ENCODE data around the gene TMEM235.

TMEM235 gene

DNA sequence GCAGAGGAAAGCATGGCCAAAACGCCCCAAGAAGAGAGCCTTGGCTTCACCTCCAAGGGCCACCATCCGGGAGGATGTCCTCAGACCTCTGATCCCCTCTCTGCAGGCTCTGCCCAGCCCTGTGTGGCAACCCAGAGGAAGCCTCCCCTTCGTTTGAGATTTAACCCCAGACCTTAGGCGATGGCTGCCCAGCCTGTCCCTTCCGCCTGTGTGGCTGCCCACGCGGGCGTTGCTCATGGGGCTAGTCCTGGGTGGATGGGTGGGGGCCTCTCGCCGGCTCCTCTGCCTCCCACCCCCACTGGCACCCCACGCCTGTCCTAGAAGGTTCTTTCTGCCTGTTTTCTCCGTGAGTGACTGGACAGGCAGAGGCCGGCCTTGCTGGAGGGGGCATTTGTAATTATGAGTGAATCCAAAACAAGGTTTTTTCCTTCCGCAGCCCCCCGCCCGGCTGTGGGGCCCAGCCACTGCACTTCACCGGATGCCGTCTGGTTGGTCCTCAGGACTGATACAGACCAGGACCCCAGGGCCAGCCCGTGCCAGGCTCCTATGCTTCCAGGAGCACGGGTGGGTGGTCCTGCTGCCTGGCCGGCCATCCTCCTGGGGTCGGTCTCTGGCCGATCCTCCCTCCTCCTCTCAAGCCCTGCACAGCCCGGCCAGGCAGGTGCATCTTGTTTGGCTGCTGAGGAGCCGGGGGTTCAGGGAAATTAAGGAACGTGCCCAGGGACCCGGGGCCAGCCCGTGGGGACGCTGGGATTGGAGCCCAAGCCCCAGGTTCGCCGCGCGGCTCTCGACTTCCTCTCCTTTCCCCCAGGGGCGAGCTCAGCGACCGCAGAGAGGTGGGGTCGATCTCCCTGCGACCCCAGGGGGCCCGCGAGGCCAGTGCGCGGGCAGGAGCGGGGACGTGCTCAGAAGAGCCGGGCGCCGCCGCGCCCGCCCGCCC is at the start of gene TMEM235:
Gene TMEM235 (plus strand): TSS at position 636 of the 940 bp plus-strand sequence. CDS start 393 bp downstream, outside the sequence.
- DNase-seq = no peak

DNA sequence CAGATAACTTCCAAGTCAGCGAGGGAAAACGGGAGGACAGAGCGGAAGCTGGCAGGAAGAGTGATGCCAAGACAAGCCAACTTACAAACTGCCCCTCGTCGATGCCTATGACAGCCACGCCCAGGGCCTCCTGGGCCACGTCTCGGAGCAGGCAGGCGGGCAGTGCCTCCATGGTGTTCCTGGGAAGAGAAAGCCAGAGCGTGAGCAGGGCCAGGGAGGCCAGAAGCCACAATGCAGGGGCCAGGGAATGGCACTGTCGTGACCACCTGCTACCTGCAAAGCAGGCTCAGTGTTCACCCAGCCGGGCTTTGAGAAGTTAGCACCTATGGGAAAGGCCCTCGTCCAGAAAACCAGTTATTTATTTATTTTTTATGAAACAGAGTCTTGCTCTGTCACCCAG is 48.9 kb upstream of the TMEM235 start:
- no peak for DNase-seq

DNA sequence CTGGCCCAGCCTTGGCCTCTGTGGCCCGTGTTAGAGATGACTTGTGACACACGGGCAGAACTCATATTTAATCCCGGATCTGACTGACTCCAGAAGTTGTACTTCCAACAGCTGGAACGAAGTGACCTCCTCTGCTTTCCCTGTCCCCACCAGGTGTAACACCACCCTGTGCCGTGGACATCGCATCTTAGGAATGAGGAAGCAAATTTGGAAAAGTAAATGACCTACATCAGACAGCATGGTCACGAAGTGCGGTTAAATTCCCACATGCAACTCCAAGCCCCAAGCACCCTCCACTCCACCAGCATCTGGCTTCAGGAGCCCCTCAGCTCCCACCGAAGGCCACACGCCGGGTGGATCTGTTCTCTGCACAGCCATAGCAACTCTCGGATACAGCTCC is 47.5 kb upstream of the TMEM235 start:
- DNase-seq = no peak

DNA sequence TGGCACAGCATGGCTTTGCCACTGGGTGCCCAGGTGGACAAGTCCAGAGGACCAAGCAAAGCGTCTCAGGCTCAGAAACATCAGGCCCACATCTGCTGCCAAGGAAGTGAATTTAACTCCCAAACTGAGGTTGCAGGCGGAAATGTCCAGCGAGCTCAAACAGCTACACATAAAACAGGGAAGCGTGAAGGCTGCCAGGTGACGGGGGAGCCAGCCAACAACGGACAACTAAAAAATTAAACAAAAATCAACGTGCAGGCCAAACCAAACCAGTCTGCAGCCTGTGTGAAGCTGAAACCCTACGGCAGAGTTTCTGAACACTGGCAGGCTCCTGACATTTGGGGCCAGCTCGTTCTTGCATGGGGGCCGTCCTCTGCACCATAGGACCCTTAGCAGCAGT is 47.1 kb upstream of the TMEM235 start:
- DNase-seq = no peak

DNA sequence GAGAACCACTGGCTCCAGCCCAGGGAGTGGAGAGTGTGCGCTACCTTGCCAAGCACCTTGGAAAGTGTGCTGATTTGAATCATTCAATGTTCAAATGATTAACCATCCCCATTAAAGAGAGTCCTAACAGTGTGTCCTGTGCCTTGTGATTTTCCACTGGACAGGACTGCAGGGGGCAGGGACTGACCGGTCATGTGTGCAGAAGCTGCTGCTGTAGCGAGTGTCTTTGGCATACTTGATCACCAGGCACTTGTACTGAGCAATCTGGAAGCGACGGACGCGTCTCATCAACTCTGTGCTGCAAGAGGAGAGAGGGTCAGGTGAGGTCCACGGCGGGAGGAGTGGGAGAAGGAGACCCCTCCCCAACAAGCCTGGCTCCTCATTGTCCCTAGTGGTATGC is 46.6 kb upstream of the TMEM235 start:
- DNase-seq = no peak

DNA sequence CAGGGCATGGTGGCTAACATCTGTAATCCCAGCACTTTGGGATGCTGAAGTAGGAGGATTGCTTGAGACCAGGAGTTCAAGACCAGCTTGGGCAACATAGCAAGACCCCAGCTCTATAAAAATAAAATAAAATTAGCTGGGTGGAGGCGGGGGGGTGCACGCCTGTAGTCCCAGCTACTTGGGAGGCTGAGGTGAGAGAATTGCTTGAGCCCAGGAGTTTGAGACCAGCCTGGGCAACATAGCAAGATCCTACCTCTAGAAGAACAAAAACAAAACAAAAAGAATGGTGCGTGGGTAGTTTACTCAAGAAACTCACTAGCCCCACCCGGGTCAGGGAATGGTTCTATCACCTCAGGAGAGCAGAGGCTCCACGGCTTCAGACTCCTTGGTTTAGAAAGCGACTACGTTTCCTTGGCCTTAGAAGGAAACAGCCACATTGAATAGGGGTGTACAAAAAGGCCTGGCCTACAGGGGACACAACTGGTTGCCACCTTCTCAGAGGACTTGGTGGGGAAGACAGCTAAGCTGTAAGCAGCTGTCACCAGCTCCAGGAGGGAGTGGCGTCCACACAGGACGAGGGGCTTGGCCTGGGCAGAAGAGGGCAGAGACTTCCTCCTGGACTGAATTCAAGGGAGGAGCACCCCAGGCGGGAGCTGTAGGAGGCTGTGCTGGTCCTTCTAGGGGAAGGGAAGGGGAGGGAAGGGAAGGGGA is 45.3 kb upstream of the TMEM235 start:
- DNase-seq = peak; percentile 34

DNA sequence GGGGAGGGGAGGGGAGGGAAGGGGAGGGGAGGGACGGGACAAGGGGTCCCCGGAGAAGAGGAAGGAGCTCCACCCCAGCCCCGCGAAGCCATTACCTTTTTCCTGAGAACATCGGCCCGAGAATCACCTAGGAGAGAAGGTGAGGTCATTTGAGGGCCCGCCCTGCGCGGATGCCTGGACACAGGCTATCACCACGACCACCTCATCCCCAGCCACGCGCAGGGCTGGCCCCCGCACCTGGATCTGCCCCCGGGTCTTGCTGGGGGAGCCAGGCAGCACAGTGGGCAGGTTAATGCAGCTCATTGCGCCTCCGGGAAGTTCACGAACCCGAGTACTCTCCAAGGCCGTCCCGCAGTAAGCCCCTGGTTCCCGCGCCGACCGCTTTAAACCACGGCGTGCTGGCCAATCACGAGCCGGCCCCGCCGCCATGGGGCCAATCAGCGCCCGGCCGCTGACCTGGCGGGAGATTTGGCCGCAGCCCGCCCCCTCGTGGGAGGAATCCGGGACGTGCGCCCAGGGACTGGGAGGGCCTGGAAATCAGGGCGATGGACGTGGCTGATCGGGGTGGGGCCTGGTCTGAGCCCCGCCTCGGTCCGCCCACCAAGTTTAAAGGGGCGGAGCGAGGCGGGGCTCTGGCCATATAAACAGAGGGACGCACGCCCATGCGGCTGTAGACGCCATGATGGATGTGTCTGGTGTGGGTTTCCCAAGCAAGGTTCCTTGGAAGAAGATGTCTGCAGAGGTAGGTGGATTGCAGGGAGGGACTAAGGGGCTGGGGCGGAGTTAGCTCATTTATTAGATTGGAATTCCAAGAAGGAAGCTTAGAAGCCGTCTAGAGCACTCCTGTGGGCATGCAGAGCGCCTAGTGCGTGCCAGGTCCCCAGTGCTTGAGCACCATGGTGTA is 44.5 kb upstream of the TMEM235 start, which contains the start of the genes AFMID and TK1:
Gene AFMID (plus strand): TSS at position 671 of the 904 bp plus-strand sequence. CDS start 9 bp downstream, at position 680.
Gene TK1 (minus strand): TSS at position 361 of the 904 bp plus-strand sequence. CDS start 58 bp downstream, at position 303.
- DNase-seq = peak; percentile 97

DNA sequence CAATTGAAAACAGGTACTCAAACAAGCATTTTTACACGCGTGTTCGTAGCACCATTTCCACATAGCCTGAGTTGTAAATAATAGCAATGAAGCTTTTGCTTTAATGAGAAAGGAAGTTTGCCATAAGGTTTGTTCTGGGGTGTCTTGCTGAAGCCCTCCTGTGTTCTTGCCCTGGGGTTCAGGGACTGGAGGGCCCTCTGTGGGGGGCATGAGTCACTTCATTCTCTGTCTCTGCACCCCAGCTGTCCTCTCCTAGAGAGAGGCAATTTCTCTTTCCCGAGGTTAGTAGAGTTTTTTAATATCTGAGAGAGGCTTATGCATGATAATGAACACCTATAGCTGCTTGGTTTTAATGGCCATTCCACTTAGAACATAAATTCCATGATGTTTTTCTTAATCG is 34.7 kb upstream of the TMEM235 start:
- DNase-seq = peak; percentile 29

DNA sequence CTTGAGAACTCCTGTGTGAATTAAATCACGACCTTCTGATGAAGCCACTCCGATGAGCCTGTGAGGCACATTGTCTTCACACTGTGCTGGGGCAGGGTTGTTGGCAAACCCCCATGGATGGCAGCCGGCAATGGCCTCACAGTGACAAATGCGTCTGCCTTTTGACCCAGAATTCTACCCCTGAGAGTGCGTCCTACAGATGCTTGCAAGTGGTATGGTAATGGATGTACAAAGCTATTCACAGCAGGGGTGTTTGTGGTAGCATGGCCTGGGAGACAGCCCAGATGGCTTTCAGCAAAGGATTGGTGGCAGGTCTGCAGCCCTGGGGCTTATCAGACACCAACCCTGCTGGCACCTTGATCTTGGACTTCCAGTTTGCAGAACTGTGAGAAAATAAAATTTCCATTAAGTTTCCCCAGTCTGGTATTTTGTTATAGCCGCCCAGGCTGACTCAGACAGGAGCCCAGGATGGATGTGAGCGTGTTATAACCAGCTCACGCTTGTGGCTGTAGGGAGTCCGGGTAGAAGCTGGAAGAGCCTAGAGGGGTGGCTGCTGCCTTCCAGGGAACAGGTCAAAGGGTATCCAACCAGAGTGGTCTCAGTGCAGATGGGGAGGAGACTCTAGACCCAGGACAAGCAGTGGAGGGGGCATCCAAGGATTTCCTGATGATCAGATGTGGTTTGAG is 34.1 kb upstream of the TMEM235 start:
- DNase-seq = no peak

DNA sequence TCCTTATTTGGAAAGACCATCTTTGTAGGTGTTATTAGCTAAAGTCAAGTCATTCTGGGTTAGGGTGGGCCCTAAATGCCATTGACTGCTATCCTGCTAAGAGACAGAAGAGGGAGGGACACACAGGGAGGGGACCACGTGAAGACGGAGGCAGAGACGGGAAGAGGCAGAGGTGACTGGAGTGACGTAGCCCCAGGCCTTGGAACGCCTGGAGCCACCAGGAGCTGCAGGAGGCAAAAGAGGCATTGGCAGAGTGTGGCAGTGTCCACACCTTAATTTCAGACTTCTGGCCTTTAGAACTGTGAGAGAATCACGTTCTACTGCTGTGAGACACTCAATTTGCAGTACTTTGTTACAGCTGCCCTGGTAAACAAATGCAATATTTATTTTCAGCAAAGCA is 31.0 kb upstream of the TMEM235 start:
- DNase-seq = no peak

DNA sequence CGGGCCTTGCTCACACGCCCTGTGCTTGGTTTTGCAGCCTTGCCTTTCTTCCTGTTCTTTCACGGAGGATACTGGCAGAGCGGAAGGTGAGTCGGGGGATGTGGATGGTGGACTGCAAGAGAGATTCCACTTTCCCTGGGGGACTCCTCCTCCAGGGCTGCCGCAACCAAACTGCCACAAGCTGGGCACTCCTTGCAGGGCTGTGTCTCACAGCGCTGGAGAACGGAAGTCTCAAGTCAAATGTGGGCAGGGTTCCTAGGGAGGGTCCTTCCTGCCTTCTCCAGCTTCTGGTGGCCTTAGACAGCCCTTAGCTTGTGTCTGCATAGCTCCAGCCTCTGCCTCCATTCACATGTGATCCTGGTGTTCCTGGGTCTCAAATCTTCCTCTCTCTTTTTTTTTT is 28.8 kb upstream of the TMEM235 start:
- DNase-seq = no peak

DNA sequence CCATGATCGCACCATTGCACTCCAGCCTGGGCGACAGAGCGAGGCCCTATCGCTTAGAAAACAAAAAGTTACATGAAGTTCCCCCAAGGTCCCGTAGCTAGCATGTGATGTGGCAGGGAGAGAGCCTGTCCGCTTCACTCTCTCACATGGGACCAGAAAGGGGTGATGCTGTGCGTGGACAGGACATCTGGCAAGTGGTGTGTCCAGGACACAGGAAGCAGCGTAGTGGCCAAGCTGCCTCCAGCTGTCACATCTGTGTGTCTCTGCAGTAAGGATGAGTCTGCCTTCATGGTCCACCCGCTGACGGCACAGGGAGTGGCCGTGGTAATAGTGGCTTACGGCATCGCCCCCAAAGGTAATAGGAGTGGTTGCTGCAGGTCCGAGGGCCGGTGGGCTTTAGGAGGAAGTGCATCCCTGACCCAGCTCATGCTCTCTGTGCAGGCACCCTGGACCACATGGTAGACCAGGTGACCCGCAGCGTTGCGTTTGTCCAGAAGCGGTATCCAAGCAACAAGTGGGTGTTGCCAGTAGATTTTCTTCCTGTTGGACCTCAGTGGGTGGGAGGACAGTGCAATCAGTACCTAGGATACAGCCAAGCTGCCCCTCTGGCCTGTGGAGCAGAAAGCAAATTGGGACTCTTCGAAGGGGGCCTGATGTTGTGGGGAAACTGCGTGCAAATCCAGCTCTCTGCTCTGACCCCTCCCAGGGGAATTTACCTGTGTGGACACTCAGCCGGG is 26.9 kb upstream of the TMEM235 start:
- DNase-seq = no peak

DNA sequence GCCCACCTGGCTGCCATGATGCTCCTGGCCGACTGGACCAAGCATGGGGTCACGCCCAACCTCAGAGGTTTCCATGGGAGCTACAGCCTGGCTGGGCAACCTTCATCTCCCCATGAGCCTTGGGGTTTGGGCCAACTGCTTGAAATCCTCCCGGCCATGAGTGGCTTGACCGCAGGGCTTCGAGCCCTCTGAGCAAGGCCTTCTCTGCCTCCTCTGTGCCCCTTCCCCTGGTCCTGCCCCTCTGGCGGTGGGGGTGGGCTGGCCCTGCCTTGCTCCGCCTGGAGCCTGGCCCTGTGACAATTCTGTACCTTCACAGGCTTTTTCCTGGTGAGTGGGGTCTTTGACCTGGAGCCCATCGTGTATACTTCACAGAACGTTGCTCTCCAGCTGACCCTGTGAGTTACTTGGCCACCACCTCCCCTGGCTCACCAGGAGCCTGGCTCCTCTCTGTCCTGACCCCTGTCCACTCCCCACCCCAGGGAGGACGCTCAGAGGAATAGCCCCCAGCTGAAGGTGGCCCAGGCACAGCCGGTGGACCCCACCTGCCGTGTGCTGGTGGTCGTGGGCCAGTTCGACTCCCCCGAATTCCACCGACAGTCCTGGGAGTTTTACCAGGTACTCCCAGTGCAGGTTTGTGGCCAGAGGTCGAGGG is 26.2 kb upstream of the TMEM235 start:
- DNase-seq = no peak

DNA sequence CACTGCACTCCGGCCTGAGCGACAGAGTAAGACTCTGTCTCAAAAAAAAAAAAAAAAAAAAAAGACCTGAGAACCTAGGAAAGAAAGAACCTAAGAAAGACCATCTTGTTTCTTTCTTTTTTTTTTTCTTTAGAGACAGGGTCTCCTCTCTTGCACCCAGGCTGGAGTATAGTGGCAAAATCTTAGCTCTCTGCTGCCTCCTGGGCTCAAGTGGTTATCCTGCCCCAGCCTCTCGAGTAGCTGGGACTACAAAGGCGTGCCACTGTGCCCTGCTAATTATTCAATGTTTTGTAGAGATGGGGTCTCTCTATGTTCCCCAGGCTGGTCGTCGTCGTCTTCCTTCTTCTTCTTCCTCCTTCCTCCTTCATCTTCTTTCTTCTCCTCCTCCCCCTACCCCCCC is 25.1 kb upstream of the TMEM235 start:
- no peak for DNase-seq

DNA sequence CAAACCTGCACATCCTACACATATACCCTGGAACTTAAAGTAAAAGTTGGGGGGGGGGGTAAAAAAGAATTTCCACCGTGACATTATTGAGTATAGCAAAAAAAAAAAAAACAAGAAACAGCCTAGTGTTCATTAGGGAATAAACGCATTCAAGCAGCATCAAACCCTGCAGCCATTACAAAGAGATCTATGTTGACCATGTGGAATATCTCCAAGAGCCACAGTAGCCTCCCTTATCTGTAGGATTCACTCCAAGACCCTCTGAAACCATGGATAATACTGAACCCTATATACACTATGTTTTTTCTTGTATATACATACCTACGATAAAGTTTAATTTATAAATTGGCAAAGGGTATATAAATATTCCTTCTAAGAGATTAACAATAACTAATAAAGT is 22.9 kb upstream of the TMEM235 start:
- DNase-seq = no peak

DNA sequence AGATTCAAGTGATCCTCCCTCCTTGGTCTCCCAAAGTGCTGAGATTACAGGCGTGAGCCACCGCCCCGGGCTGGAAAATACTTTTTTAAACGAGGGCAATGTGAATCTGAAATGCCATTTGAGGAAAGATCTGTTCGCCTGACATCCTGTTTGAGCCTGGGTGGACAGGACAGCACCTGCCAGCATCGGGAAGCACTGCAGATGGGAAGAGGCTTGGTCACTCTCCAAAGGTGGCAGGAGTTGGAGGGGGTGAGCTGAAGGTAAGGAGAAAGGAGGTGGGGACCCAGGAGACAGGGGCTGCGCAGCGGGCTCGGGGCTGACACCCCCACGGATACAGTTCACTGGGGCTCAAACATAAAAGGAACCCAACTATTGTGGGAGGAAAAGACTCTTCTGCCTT is 21.3 kb upstream of the TMEM235 start:
- no peak for DNase-seq

DNA sequence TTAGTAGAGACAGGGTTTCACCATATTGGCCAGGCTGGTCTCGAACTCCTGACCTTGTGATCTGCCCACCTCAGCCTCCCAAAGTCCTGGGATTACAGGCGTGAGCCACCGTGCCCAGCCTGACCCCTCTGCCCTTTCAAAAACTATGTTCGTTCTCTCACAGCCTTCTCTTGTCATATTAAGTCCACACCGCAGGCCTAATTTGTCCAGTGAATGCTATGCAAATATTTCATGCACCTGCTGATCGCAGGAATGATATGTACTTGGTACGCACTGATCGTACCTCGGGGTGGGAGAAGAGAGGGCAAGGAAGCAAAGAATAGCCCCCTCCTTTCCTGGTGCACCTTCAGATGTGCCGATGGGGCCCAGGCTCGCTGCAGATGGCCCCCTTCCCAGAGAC is 20.4 kb upstream of the TMEM235 start:
- DNase-seq = no peak

DNA sequence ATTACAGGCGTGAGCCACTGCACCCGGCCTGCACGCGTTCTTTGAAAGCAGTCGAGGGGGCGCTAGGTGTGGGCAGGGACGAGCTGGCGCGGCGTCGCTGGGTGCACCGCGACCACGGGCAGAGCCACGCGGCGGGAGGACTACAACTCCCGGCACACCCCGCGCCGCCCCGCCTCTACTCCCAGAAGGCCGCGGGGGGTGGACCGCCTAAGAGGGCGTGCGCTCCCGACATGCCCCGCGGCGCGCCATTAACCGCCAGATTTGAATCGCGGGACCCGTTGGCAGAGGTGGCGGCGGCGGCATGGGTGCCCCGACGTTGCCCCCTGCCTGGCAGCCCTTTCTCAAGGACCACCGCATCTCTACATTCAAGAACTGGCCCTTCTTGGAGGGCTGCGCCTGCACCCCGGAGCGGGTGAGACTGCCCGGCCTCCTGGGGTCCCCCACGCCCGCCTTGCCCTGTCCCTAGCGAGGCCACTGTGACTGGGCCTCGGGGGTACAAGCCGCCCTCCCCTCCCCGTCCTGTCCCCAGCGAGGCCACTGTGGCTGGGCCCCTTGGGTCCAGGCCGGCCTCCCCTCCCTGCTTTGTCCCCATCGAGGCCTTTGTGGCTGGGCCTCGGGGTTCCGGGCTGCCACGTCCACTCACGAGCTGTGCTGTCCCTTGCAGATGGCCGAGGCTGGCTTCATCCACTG is 17.3 kb upstream of the TMEM235 start, which contains the start of gene BIRC5:
Gene BIRC5 (plus strand): TSS at position 238 of the 690 bp plus-strand sequence. CDS start 64 bp downstream, at position 302.
- peak; percentile 82 for DNase-seq

DNA sequence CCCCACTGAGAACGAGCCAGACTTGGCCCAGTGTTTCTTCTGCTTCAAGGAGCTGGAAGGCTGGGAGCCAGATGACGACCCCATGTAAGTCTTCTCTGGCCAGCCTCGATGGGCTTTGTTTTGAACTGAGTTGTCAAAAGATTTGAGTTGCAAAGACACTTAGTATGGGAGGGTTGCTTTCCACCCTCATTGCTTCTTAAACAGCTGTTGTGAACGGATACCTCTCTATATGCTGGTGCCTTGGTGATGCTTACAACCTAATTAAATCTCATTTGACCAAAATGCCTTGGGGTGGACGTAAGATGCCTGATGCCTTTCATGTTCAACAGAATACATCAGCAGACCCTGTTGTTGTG is 16.7 kb upstream of the TMEM235 start:
- no peak for DNase-seq

Data from HCEC 1CT (cell line).